ENCODE results near the gene TRIM17.
A peak's percentile ranks its signal among the peaks of the same experiment; 100 is the strongest.

Gene TRIM17

GRCh38 chr1:228453022-228453560, 36.4 kb upstream of the TRIM17 start:
- no peak overlapping the region for H3K14ac ChIP-seq (ENCODE audit: low read length in 2 of 2)
- no peaks in the 10 kb centered on the region for H3K9me3 ChIP-seq (ENCODE audit: control insufficient read depth, low read length)
- no peaks in the 10 kb centered on the region for H3K79me1 ChIP-seq (replicated peaks; ENCODE audit: low read length, poor library complexity, severe bottlenecking)
- no peak overlapping the region for H3K18ac ChIP-seq (ENCODE audit: low read depth in 1 of 2, low read length in 2 of 2)
- peaks cover 0 to 2% of the 10 kb centered on the region in 2 experiments for H3K36me3 ChIP-seq (ENCODE audit: control insufficient read depth in 1 of 2, insufficient read depth in 2 of 2, low read depth in 1 of 2, low read length in 2 of 2)
- H4K91ac ChIP-seq (ENCODE audit: low read length) = no peak overlapping the region
- H2BK120ac ChIP-seq (ENCODE audit: low read depth, low read length) = no peak overlapping the region
- H3K9ac ChIP-seq (ENCODE audit: low read length) = no peak overlapping the region
- H3K4ac ChIP-seq (ENCODE audit: low read depth in 1 of 2, low read length in 2 of 2) = no peak overlapping the region
- H3K23ac ChIP-seq (ENCODE audit: low read length in 2 of 2) = no peak overlapping the region
- no peak overlapping the region for H2BK5ac ChIP-seq (ENCODE audit: low read depth, low read length, poor library complexity, severe bottlenecking)
- 93% methylated on average over 10 of the region's 10 CpGs for WGBS
- no peak overlapping the region for H3K27ac ChIP-seq (ENCODE audit: low read length, poor library complexity, severe bottlenecking)
- no peak overlapping the region for H2BK15ac ChIP-seq (ENCODE audit: low read depth, poor library complexity, severe bottlenecking)
- no peak overlapping the region for H3K4me3 ChIP-seq (ENCODE audit: insufficient read depth in 1 of 2, low read depth in 1 of 2, low read length in 2 of 2)
- no peak overlapping the region for H3K4me2 ChIP-seq (ENCODE audit: low read length, poor library complexity, severe bottlenecking)
- H3K27me3 ChIP-seq (ENCODE audit: control insufficient read depth in 1 of 2, insufficient read depth in 1 of 2, low read length in 2 of 2) = no peaks in the 10 kb centered on the region
- H2BK12ac ChIP-seq (ENCODE audit: low read length in 2 of 2) = no peak overlapping the region
- no peak for DNase-seq
- H3K4me1 ChIP-seq (ENCODE audit: control insufficient read depth, insufficient read depth, low read depth, low read length) = peaks cover 5% of the 10 kb centered on the region
- no peak overlapping the region for H2AFZ ChIP-seq (ENCODE audit: low read depth, low read length)
- no peak overlapping the region for H4K8ac ChIP-seq (ENCODE audit: low read length)
- H2AK5ac ChIP-seq (ENCODE audit: low read length, severe bottlenecking) = no peak overlapping the region

DNA sequence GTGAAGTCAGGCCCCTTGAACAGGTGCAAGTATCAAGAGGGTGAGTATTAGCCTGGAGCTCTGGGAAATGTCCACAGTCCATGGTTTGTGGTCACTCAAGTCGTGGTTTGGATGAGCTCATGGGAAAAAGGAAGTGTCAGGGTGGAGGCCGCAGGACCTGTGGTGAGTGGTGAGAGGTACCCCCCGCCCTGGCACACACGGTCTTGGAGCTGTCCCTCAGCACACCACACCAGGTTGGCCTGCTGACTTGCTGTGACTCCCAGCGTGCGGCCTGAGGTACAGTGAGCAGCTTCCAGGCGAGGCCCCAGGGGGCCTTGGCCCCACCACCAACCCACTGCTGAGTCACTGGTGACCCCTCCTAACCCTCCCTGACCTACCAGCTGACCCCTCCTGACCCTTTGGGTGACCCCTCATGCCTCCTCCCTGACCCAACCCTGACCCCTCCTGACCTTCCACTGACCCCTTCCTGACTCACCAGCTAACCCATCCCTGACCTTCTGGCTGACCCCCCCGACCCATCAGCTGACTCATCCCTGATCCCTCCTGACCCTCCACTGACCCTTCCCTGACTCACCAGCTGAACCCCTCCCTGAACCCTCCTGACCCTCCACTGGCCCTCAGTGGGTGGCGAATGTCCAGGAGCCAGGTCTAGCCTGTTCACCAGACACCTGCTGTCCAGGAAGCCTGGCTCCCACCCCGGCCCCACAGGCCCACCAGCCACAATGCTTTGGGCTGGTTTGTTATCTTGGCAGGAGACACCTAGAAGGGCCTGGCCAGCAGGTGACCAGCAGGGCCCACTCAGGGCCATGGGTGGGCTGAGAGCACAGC, 35.7 kb upstream of the TRIM17 start:
- H3K79me1 ChIP-seq (replicated peaks; ENCODE audit: low read length, poor library complexity, severe bottlenecking) = no peaks in the 10 kb centered on the region
- no peak overlapping the region for H2AFZ ChIP-seq (ENCODE audit: low read depth, low read length)
- no peak overlapping the region for H2BK120ac ChIP-seq (ENCODE audit: low read depth, low read length)
- no peaks in the 10 kb centered on the region for H3K9me3 ChIP-seq (ENCODE audit: control insufficient read depth, low read length)
- H3K27me3 ChIP-seq (ENCODE audit: control insufficient read depth in 1 of 2, insufficient read depth in 1 of 2, low read length in 2 of 2) = peaks cover 0 to 6% of the 10 kb centered on the region in 2 experiments
- peak overlapping the region in 1 of 2 experiments; percentile 36 for H3K14ac ChIP-seq (ENCODE audit: low read length in 2 of 2)
- H3K9ac ChIP-seq (ENCODE audit: low read length) = no peak overlapping the region
- H2AK5ac ChIP-seq (ENCODE audit: low read length, severe bottlenecking) = no peak overlapping the region
- H3K4me1 ChIP-seq (ENCODE audit: control insufficient read depth, insufficient read depth, low read depth, low read length) = peaks cover 5% of the 10 kb centered on the region
- H4K91ac ChIP-seq (ENCODE audit: low read length) = no peak overlapping the region
- H2BK15ac ChIP-seq (ENCODE audit: low read depth, poor library complexity, severe bottlenecking) = no peak overlapping the region
- no peak overlapping the region for H3K27ac ChIP-seq (ENCODE audit: low read length, poor library complexity, severe bottlenecking)
- peaks cover 0 to 2% of the 10 kb centered on the region in 2 experiments for H3K36me3 ChIP-seq (ENCODE audit: control insufficient read depth in 1 of 2, insufficient read depth in 2 of 2, low read depth in 1 of 2, low read length in 2 of 2)
- H3K4ac ChIP-seq (ENCODE audit: low read depth in 1 of 2, low read length in 2 of 2) = peak overlapping the region in 1 of 2 experiments; percentile 13
- H3K18ac ChIP-seq (ENCODE audit: low read depth in 1 of 2, low read length in 2 of 2) = no peak overlapping the region
- DNase-seq = peak; percentile 45
- no peak overlapping the region for H2BK5ac ChIP-seq (ENCODE audit: low read depth, low read length, poor library complexity, severe bottlenecking)
- no peak overlapping the region for H3K4me2 ChIP-seq (ENCODE audit: low read length, poor library complexity, severe bottlenecking)
- H2BK12ac ChIP-seq (ENCODE audit: low read length in 2 of 2) = no peak overlapping the region
- no peak overlapping the region for H4K8ac ChIP-seq (ENCODE audit: low read length)
- no peak overlapping the region for H3K23ac ChIP-seq (ENCODE audit: low read length in 2 of 2)
- WGBS = 68% methylated on average over 10 of the region's 10 CpGs
- no peak overlapping the region for H3K4me3 ChIP-seq (ENCODE audit: insufficient read depth in 1 of 2, low read depth in 1 of 2, low read length in 2 of 2)

GRCh38 chr1:228450200-228450599, 33.5 kb upstream of the TRIM17 start:
- H3K4ac ChIP-seq (ENCODE audit: low read depth in 1 of 2, low read length in 2 of 2) = no peak overlapping the region
- peaks cover 16 to 17% of the 10 kb centered on the region in 2 experiments for H3K27me3 ChIP-seq (ENCODE audit: control insufficient read depth in 1 of 2, insufficient read depth in 1 of 2, low read length in 2 of 2)
- H2AFZ ChIP-seq (ENCODE audit: low read depth, low read length) = no peak overlapping the region
- H3K4me2 ChIP-seq (ENCODE audit: low read length, poor library complexity, severe bottlenecking) = no peak overlapping the region
- no peaks in the 10 kb centered on the region for H3K79me1 ChIP-seq (replicated peaks; ENCODE audit: low read length, poor library complexity, severe bottlenecking)
- no peak overlapping the region for H2BK12ac ChIP-seq (ENCODE audit: low read length in 2 of 2)
- H3K23ac ChIP-seq (ENCODE audit: low read length in 2 of 2) = no peak overlapping the region
- WGBS = 85% methylated on average over 10 of the region's 11 CpGs
- H4K8ac ChIP-seq (ENCODE audit: low read length) = no peak overlapping the region
- no peak overlapping the region for H2AK5ac ChIP-seq (ENCODE audit: low read length, severe bottlenecking)
- no peaks in the 10 kb centered on the region for H3K9me3 ChIP-seq (ENCODE audit: control insufficient read depth, low read length)
- no peak overlapping the region for H3K18ac ChIP-seq (ENCODE audit: low read depth in 1 of 2, low read length in 2 of 2)
- H2BK5ac ChIP-seq (ENCODE audit: low read depth, low read length, poor library complexity, severe bottlenecking) = no peak overlapping the region
- no peak overlapping the region for H2BK120ac ChIP-seq (ENCODE audit: low read depth, low read length)
- no peak overlapping the region for H3K9ac ChIP-seq (ENCODE audit: low read length)
- H4K91ac ChIP-seq (ENCODE audit: low read length) = no peak overlapping the region
- peaks cover 9% of the 10 kb centered on the region for H3K4me1 ChIP-seq (ENCODE audit: control insufficient read depth, insufficient read depth, low read depth, low read length)
- H3K36me3 ChIP-seq (ENCODE audit: control insufficient read depth in 1 of 2, insufficient read depth in 2 of 2, low read depth in 1 of 2, low read length in 2 of 2) = peaks cover 0 to 2% of the 10 kb centered on the region in 2 experiments
- H2BK15ac ChIP-seq (ENCODE audit: low read depth, poor library complexity, severe bottlenecking) = no peak overlapping the region
- no peak overlapping the region for H3K14ac ChIP-seq (ENCODE audit: low read length in 2 of 2)
- DNase-seq = no peak
- no peak overlapping the region for H3K4me3 ChIP-seq (ENCODE audit: insufficient read depth in 1 of 2, low read depth in 1 of 2, low read length in 2 of 2)
- no peak overlapping the region for H3K27ac ChIP-seq (ENCODE audit: low read length, poor library complexity, severe bottlenecking)

GRCh38 chr1:228448372-228448771, 31.7 kb upstream of the TRIM17 start:
- no peak overlapping the region for H4K8ac ChIP-seq (ENCODE audit: low read length)
- no peak overlapping the region for H3K4ac ChIP-seq (ENCODE audit: low read depth in 1 of 2, low read length in 2 of 2)
- H3K27ac ChIP-seq (ENCODE audit: low read length, poor library complexity, severe bottlenecking) = no peak overlapping the region
- H4K91ac ChIP-seq (ENCODE audit: low read length) = no peak overlapping the region
- H3K9ac ChIP-seq (ENCODE audit: low read length) = no peak overlapping the region
- no peak overlapping the region for H3K4me2 ChIP-seq (ENCODE audit: low read length, poor library complexity, severe bottlenecking)
- no peaks in the 10 kb centered on the region for H3K36me3 ChIP-seq (ENCODE audit: control insufficient read depth in 1 of 2, insufficient read depth in 2 of 2, low read depth in 1 of 2, low read length in 2 of 2)
- H2BK5ac ChIP-seq (ENCODE audit: low read depth, low read length, poor library complexity, severe bottlenecking) = no peak overlapping the region
- H3K4me1 ChIP-seq (ENCODE audit: control insufficient read depth, insufficient read depth, low read depth, low read length) = peaks cover 9% of the 10 kb centered on the region
- H3K18ac ChIP-seq (ENCODE audit: low read depth in 1 of 2, low read length in 2 of 2) = no peak overlapping the region
- H3K79me1 ChIP-seq (replicated peaks; ENCODE audit: low read length, poor library complexity, severe bottlenecking) = no peaks in the 10 kb centered on the region
- H2BK120ac ChIP-seq (ENCODE audit: low read depth, low read length) = no peak overlapping the region
- H2AFZ ChIP-seq (ENCODE audit: low read depth, low read length) = no peak overlapping the region
- no peak overlapping the region for H3K4me3 ChIP-seq (ENCODE audit: insufficient read depth in 1 of 2, low read depth in 1 of 2, low read length in 2 of 2)
- H2BK12ac ChIP-seq (ENCODE audit: low read length in 2 of 2) = no peak overlapping the region
- H2AK5ac ChIP-seq (ENCODE audit: low read length, severe bottlenecking) = no peak overlapping the region
- 90% methylated on average over 5 of the region's 6 CpGs for WGBS
- no peak overlapping the region for H3K14ac ChIP-seq (ENCODE audit: low read length in 2 of 2)
- H3K9me3 ChIP-seq (ENCODE audit: control insufficient read depth, low read length) = no peaks in the 10 kb centered on the region
- peaks cover 29 to 30% of the 10 kb centered on the region in 2 experiments for H3K27me3 ChIP-seq (ENCODE audit: control insufficient read depth in 1 of 2, insufficient read depth in 1 of 2, low read length in 2 of 2)
- no peak for DNase-seq
- no peak overlapping the region for H3K23ac ChIP-seq (ENCODE audit: low read length in 2 of 2)
- no peak overlapping the region for H2BK15ac ChIP-seq (ENCODE audit: low read depth, poor library complexity, severe bottlenecking)

Measured in mesenchymal stem cell (in vitro differentiated cells and primary cell).